Fibroblast of mammary gland (primary cell): ENCODE measurements around the gene TRMT10A.
A peak's percentile ranks its signal among the peaks of the same experiment; 100 is the strongest.

Experiments
- DNase-seq: peaks from one replicate; pipeline ENCODE4 v3.0.0-alpha.2; 2010; ENCODE audit warnings: low read depth
- H3K4me3 ChIP-seq: 2 replicates; pipeline ENCODE4 v1.5.1; 2011; ENCODE audit warnings: low read depth, mild to moderate bottlenecking, low read length, moderate library complexity; ENCODE audit not compliant: control insufficient read depth
- CTCF ChIP-seq: conservative IDR thresholded peaks from 2 replicates; pipeline ENCODE4 v1.5.1; 2011; ENCODE audit warnings: low read depth, low read length, inconsistent platforms; ENCODE audit not compliant: control insufficient read depth, insufficient read depth

TRMT10A gene

GRCh38 chr4:99586322-99586721 lies 22.5 kb upstream of the TRMT10A start:
- H3K4me3 ChIP-seq, result no peak overlapping the region
- DNase-seq, result no peak
- no peak for TF ChIP-seq CTCF

GRCh38 chr4:99585516-99585915 lies 21.7 kb upstream of the TRMT10A start:
- H3K4me3 ChIP-seq, result no peak overlapping the region
- no peak for DNase-seq
- TF ChIP-seq CTCF, result no peak

- TF ChIP-seq CTCF, result no peak
- H3K4me3 ChIP-seq, result no peak overlapping the region
- DNase-seq, result no peak
Observed at GRCh38 chr4:99578714-99579113, 14.9 kb upstream of the TRMT10A start.

GRCh38 chr4:99574530-99575324 lies 10.9 kb upstream of the TRMT10A start, which contains the start of gene MTTP:
TSS of gene MTTP (plus strand) at chr4:99574824. CDS start at chr4:99574910, 86 bp downstream.
- no peak for DNase-seq
- H3K4me3 ChIP-seq, result no peak within 1 kb of the TSS
- TF ChIP-seq CTCF, result no peak

GRCh38 chr4:99573735-99574368 lies 10.0 kb upstream of the TRMT10A start:
- no peak for DNase-seq
- no peak overlapping the region for H3K4me3 ChIP-seq
- no peak for TF ChIP-seq CTCF

GRCh38 chr4:99572527-99573240 lies 8.8 kb upstream of the TRMT10A start:
- no peak for TF ChIP-seq CTCF

More at GRCh38 chr4:99572527-99573240, 8.8 kb upstream of the TRMT10A start:
- DNase-seq, result peak; percentile 26
- H3K4me3 ChIP-seq, result no peak overlapping the region
